ENCODE results near the gene SYNE1. TPM values are rescaled to one million over a fixed set of nuclear protein-coding genes. Genes with fewer than 3 reads are reported as not detected.
A peak's percentile ranks its signal among the peaks of the same experiment; 100 is the strongest.

SYNE1 gene
- total and polyA plus RNA-seq, 8 donors, result 24.4 to 56.2 (median 49.2) TPM

DNA sequence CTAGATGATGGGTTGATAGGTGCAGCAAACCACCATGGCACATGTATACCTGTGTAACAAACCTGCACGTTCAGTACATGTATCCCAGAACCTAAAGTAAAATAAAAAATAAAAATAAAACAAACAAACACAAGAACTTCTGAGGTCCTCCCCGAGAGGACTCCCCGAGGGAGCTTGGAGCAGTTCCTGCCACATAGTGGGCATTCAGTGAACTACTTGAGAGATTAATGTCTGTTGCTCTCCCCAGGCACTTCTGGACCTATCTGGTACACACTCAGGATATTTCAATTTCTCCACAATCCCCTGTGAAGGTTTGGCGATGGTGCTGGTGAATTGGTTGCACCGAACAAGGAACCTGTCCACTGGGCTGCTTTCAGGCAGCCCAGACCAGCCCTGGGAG, 518.5 kb downstream of the SYNE1 start:
- WGBS, 2 donors, result 94 to 96% methylated on average over 5 of the region's 5 CpGs
- no peak for ATAC-seq
- peaks cover 0 to 25% (median 0%) of the 10 kb centered on the region in 3 donors for H3K36me3 ChIP-seq

DNA sequence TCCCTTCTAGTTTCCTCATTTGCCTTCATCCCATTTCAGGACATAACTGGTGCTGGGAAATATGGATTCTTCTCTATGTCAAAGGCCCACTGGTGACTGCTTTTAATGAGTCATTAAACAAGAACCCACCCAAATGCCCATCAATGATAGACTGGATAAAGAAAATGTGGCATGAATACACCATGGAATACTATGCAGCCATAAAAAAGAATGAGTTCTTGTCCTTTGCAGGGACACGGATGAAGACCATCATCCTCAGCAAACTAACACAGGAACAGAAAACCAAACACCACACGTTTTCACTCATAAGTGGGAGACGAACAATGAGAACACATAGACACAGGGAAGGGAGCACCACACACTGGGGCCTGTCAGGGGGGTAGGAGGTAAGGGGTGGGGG, 518.9 kb downstream of the SYNE1 start:
- TF ChIP-seq, protein P1, sequence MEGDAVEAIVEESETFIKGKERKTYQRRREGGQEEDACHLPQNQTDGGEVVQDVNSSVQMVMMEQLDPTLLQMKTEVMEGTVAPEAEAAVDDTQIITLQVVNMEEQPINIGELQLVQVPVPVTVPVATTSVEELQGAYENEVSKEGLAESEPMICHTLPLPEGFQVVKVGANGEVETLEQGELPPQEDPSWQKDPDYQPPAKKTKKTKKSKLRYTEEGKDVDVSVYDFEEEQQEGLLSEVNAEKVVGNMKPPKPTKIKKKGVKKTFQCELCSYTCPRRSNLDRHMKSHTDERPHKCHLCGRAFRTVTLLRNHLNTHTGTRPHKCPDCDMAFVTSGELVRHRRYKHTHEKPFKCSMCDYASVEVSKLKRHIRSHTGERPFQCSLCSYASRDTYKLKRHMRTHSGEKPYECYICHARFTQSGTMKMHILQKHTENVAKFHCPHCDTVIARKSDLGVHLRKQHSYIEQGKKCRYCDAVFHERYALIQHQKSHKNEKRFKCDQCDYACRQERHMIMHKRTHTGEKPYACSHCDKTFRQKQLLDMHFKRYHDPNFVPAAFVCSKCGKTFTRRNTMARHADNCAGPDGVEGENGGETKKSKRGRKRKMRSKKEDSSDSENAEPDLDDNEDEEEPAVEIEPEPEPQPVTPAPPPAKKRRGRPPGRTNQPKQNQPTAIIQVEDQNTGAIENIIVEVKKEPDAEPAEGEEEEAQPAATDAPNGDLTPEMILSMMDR (IDR thresholded peaks at IDR 0.05), result no peak
- Histone ChIP-seq H3K4me3 (no peak overlapping the region), H3K27ac (no peak overlapping the region), H3K27me3 (no peaks in the 10 kb centered on the region), H3K4me1 (peaks cover 0 to 7% (median 3%) of the 10 kb centered on the region in 3 donors), H3K36me3 (peaks cover 0 to 25% (median 0%) of the 10 kb centered on the region in 3 donors), H3K9me3 (no peaks in the 10 kb centered on the region)
- intact Hi-C loops (cut with DNase I), result no loop called here
- FAIRE-seq (no peak), DNase-seq (no peak), ATAC-seq (no peak)
- 90 to 95% methylated on average over 3 of the region's 3 CpGs for WGBS, 2 donors

More for the DNA sequence above, 518.5 kb downstream of the SYNE1 start:
- H3K27me3 ChIP-seq, result no peaks in the 10 kb centered on the region
- H3K4me3 ChIP-seq, result no peak overlapping the region
- DNase-seq (no peak), FAIRE-seq (no peak)
- no peaks in the 10 kb centered on the region for H3K9me3 ChIP-seq
- no peak overlapping the region for H3K27ac ChIP-seq
- peaks cover 0 to 7% (median 3%) of the 10 kb centered on the region in 3 donors for H3K4me1 ChIP-seq
- intact Hi-C loops (cut with DNase I), result no loop called here
- TF ChIP-seq, protein P1 (IDR thresholded peaks at IDR 0.05), result no peak

DNA sequence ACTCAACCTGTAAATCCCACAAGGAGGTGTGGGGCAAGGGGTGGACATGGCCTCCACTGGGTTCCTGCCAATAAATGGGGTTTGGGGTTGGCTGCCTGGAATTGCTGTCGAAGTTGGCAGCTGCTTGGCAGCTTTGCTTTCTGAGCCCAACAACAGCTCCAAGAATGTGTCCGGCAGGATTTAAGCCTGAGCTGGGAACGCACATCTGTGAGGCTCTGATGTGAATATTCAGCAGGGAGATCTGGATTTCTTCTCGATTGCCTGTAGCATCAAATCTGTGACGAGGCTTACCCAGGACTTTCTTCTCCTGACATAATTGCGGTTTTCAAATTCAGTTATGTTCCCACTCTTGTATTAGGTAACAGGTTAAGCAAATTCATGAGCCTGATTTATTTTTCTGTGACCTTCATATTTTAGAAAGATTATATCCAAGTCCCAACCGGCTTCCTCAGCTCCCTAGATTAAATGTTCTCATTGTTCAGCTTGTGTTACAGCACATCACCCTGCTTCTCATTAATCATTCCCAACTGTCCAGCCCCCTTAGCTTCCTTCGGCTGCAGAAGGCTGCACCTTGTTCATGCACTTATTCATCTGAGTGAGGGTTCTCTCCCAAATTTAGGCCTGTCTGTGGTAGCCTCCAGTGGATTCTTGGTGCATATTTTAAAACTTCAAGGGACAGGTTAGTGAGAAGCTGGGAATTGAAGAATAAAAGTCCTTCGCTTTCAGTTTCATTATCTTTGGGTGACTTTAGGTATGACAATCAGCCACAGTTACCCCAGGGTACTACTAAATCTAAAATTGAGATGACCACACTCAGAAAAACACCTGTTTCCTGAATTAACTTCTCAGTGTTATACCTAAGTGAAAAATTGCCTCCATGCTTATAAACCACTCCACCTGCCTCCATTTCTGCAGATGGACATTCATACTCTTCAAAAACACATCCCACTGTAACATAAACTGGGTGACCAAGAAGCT, 519.7 kb downstream of the SYNE1 start:
- H3K27me3 ChIP-seq, result no peaks in the 10 kb centered on the region
- DNase-seq, result peak in 3 of 6 donors; percentile 16 to 38 (median 33)
- no peak overlapping the region for H3K4me3 ChIP-seq
- whole genome bisulfite sequencing, 2 donors, result 20 to 26% methylated on average over 9 of the region's 9 CpGs
- intact Hi-C loops (cut with DNase I), result no loop called here
- H3K36me3 ChIP-seq, result peaks cover 0 to 19% (median 0%) of the 10 kb centered on the region in 3 donors
- peaks cover 0 to 7% (median 3%) of the 10 kb centered on the region in 3 donors for H3K4me1 ChIP-seq
- H3K9me3 ChIP-seq, result no peaks in the 10 kb centered on the region
- ATAC-seq, result peak; percentile 29 to 65 (median 53)
- no peak overlapping the region for H3K27ac ChIP-seq
- FAIRE-seq, result no peak
- TF ChIP-seq, protein P1 (IDR thresholded peaks at IDR 0.05), result no peak

DNA sequence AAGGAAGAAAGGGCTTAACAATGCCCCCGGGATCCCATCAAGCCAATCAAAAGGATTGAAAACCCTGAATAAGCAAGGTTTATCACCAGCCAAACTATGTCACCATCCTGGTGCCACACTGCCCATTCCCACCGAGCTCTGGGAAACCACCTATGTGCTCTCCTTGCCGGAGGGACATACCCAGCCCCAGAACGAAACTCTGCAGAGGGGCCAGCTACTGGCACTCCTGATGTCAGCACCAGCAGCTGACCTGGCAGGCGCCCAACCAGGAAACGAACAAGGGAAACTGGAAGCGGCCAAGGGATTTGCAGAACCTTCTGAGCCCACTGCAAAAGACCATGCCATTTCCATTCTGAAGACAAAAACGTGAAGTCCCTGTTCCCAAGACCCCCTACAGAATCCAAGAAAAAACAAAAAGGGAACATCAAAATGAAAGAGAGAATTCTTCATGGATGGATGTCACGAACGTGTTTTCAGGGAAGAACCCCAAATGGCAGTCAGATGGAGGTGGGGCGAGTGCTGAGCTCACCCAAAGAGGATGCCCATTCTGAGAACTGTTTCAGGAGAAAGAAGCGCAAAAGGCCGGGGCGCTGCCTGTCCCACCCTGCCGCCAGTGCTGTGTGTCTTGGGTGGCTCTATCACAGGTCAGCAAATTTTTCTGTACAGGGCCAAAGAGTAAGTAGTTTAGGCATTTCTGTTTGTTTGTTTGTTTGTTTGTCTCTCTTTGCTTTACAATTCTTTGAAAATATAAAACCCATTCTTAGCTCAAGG, 524.5 kb downstream of the SYNE1 start:
- DNase-seq (peak in 5 of 6 donors; percentile 24 to 78 (median 52)), FAIRE-seq (no peak), ATAC-seq (peak in 3 of 4 donors; percentile 35 to 75 (median 72))
- TF ChIP-seq, protein P1 (IDR thresholded peaks at IDR 0.05), result no peak
- Histone ChIP-seq H3K36me3 (no peaks in the 10 kb centered on the region), H3K4me1 (peaks cover 0 to 6% (median 3%) of the 10 kb centered on the region in 3 donors), H3K27me3 (no peaks in the 10 kb centered on the region), H3K4me3 (no peak overlapping the region), H3K27ac (no peak overlapping the region), H3K9me3 (no peaks in the 10 kb centered on the region)
- intact Hi-C loops (cut with DNase I), result no loop called here
- 64 to 77% methylated on average over 15 of the region's 15 CpGs for WGBS, 2 donors
